GM18909 (cell line): Measurements from ENCODE around the gene PRXL2A.

Experiments
- ATAC-seq: cut with Tn5 transposase; IDR thresholded peaks from one replicate; pipeline ENCODE4 v1.9.1; 2021; ENCODE audit warnings: mild to moderate bottlenecking; ENCODE audit not compliant: unreplicated experiment, poor library complexity

Gene PRXL2A

GRCh38 chr10:80459047-80459865, 50.9 kb downstream of the PRXL2A start:
- peak; percentile 54 for ATAC-seq

- ATAC-seq = no peak
Observed at GRCh38 chr10:80460399-80461207, 52.3 kb downstream of the PRXL2A start.

- ATAC-seq = no peak
Observed at GRCh38 chr10:80461208-80462183, 53.1 kb downstream of the PRXL2A start.

- ATAC-seq = no peak
Observed at GRCh38 chr10:80462299-80462980, 54.1 kb downstream of the PRXL2A start.

- peak; percentile 37 for ATAC-seq
Observed at GRCh38 chr10:80462981-80463741, 54.8 kb downstream of the PRXL2A start.

- ATAC-seq = no peak
Observed at GRCh38 chr10:80463868-80464267, 55.5 kb downstream of the PRXL2A start.

- ATAC-seq = no peak
Observed at GRCh38 chr10:80464557-80465450, 56.5 kb downstream of the PRXL2A start.

- ATAC-seq = no peak
Observed at GRCh38 chr10:80465451-80465835, 57.1 kb downstream of the PRXL2A start.

- ATAC-seq = no peak
Observed at GRCh38 chr10:80465839-80466590, 57.7 kb downstream of the PRXL2A start.

- no peak for ATAC-seq
Observed at GRCh38 chr10:80466724-80467326, 58.5 kb downstream of the PRXL2A start.

GRCh38 chr10:80468002-80468401, 59.7 kb downstream of the PRXL2A start:
- ATAC-seq = no peak

GRCh38 chr10:80468806-80469421, 60.6 kb downstream of the PRXL2A start:
- no peak for ATAC-seq

GRCh38 chr10:80470266-80470665, 61.9 kb downstream of the PRXL2A start:
- ATAC-seq = no peak

GRCh38 chr10:80471001-80471400, 62.6 kb downstream of the PRXL2A start:
- no peak for ATAC-seq

- peak; percentile 67 for ATAC-seq
Observed at GRCh38 chr10:80471715-80472233, 63.4 kb downstream of the PRXL2A start.
